22Rv1 (cell line): ENCODE results near the gene MYOC.

Experiments
- H3K27ac ChIP-seq: fragments of 450-650 bp; 2 replicates; pipeline ENCODE4 v1.5.1; 2017
- ZFX ChIP-seq: fragments of 450-650 bp; IDR thresholded peaks from 2 replicates; pipeline ENCODE4 v1.6.1; 2017; ENCODE audit warnings: antibody characterized with exemption, borderline replicate concordance
- TF ChIP-seq, protein P1 (sequence below): fragments of 450-650 bp; IDR thresholded peaks from 2 replicates; pipeline ENCODE4 v1.5.1; 2017; ENCODE audit warnings: mild to moderate bottlenecking

The MYOC gene

DNA sequence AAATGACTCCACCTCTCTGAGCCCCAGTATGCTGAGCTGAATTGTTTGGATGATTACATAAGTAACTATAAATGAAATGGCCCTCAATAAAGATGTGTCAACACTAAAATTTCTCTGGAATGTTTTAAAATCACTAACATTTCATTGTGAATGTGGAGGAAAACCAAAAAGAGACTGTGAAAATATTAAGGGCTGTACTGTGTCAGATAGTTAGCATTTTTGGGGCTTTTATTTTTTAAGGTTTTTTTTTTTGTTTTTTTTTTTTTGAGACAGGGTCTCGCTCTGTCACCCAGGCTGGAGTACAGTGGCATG is 6.3 kb downstream of the MYOC start:
- TF ChIP-seq ZFX, result no peak
- TF ChIP-seq, protein P1, sequence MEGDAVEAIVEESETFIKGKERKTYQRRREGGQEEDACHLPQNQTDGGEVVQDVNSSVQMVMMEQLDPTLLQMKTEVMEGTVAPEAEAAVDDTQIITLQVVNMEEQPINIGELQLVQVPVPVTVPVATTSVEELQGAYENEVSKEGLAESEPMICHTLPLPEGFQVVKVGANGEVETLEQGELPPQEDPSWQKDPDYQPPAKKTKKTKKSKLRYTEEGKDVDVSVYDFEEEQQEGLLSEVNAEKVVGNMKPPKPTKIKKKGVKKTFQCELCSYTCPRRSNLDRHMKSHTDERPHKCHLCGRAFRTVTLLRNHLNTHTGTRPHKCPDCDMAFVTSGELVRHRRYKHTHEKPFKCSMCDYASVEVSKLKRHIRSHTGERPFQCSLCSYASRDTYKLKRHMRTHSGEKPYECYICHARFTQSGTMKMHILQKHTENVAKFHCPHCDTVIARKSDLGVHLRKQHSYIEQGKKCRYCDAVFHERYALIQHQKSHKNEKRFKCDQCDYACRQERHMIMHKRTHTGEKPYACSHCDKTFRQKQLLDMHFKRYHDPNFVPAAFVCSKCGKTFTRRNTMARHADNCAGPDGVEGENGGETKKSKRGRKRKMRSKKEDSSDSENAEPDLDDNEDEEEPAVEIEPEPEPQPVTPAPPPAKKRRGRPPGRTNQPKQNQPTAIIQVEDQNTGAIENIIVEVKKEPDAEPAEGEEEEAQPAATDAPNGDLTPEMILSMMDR, result no peak
- H3K27ac ChIP-seq, result no peak overlapping the region

DNA sequence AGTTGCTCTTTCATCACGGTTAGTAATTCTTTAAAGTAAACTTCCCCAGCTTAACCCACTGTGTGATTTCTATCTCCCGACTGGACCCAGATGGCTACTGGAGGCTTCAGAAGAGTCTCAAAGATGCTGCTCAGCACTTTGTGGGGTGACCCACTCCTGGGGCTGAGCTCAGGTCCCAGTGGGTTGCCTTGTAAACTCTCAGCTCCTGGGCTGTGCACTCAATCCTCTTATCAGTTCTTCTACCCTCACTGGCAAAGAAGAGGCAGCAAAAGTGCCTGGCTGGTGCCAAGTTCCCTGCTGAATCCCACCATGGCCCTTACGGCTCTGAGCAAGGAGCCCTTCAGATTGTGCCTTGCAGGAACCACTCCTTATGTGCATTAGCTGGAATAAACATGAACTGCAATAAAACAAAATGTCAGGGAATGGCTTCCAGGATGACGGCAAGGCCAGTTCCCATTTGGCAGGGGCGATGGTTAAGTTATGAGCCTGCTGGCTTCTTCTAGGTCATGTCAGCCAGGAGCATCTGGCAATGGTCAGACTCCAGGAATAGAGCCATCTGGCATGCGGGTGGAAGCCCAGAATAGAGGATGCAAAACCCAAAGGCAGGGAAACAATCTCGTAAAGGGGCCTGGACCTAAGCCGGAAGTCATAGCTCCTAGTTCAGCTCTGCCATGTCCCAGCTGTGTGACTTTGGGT is 6.8 kb downstream of the MYOC start:
- no peak for TF ChIP-seq ZFX
- TF ChIP-seq, protein P1, result no peak
- H3K27ac ChIP-seq, result no peak overlapping the region

DNA sequence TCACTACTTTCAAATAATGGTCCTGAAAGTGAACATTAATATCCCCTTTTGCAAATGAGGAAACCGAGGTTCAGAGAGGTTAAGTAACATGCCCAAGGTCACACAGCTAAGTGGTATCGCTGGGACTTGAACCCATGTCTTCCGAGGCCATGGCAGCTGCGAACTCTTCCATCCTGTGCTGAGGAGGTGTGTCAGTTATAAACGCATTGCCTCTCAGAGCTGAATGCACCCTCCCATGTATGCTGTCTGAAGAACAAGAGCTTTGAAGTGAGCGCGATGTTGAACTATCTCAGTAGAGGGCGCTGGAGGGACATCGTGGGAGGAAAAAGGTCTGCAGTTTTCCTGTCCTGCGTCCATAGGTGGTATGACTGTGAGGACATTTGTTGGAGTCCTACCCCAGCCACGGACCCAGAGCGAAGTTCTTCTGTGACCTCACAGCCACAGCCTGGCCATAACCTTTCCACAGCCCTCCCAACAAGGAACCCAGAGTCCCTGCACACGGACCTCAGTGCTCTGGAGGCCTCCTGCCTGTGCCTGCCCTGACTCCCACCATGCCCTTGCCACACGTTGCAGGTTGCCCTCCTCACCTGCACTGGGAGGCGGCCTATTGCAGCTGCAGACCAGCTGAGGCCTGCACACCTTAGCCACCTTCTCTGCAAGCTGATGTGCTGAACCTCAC is 7.5 kb downstream of the MYOC start:
- no peak for TF ChIP-seq ZFX
- TF ChIP-seq, protein P1, result peak; percentile 96
- no peak overlapping the region for H3K27ac ChIP-seq

DNA sequence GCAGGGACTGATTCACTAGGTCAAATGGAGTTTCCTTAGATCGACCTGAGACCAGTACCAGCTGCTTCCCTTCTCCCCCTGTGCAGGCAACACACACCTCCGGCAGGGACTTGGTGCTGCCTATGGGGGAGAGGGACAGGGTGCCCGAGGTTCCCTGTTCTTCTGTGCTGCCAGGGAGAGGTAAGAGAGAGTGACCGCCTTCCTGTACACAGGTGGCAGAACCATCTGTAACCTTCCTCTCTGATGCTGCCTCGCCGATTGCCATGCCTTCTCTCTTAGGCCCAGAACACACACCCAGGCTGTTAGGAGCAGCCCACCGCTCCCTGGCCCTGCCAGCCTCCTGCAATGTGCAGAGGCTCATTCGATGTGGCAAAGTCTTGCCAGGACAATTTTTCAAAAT is 9.3 kb downstream of the MYOC start:
- H3K27ac ChIP-seq, result no peak overlapping the region
- no peak for TF ChIP-seq ZFX
- TF ChIP-seq, protein P1, result no peak

DNA sequence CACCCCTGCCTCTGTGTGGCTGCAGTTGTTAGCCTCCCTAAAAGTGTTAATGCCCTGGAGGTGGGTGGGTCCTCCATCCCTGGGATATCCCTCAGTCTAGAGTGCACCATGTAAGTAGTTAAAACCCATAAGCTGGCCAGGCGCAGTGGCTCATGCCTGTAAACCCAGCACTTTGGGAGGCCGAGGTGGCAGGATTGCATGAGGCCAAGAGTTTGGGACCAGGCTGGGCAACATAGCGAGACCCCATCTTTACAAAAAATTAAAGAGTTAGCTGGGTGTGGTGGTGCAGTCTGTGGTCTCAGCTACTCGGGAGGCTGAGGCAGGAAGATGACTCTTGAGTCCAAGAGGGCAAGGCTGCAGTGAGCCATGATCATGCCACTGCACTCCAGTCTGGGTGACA is 10.3 kb downstream of the MYOC start:
- TF ChIP-seq, protein P1, result no peak
- TF ChIP-seq ZFX, result no peak
- no peak overlapping the region for H3K27ac ChIP-seq

DNA sequence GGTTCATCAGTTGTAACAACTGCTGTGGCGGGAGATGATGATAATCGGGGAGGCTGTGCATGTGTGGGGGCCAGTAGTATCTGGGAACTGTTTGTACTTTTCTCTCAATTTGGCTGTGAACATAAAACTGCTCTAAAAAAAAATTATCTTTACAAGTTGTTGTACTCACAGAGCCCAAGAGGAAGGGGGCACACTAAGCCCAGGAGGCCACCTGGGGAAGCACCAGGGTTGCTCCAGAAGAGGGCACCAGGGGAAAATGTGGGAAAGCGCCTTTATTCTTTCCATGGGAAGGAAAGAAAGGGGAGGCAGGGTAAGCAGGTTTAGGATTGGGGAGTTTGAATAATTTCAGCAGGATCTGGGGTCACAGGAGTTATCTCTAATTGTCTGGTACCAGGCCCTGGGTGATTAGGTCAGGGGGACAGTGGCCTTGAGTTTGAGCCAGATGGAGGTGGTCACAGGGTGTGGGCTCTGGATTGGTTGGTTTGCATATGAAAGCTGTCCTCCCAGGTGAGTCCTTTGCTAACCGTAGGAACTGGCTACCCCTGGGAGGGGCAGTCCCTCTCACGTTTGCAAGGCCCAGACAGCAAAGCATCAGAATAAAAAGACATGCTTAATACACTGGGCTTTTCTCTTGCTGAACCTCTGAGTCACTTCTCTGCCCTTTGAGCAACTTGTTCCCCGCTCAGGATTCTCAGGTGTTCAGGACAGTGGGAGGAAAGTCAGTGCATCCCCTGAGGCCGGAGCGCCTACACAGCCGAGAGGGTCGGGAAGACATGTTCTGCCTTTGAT is 11.2 kb downstream of the MYOC start:
- no peak for TF ChIP-seq ZFX
- TF ChIP-seq, protein P1, result no peak
- no peak overlapping the region for H3K27ac ChIP-seq

DNA sequence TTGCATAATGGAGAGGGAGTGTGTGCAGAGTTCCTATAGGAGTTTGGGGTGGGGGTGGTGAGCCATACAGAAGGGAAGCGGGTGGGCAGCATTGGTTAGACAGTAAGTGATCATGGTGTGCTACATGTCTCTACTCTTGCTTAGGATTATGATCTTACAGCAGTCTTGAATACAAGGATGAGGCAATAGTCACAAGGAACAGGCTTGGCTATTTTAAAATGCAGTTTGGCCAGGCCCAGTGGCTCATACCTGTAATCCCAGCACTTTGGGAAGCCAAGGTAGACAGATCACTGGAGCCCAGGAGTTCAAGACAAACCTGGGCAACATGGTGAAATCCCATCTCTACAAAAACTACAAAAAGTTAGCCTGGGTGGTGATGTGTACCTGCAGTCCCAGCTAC is 12.3 kb downstream of the MYOC start:
- H3K27ac ChIP-seq, result no peak overlapping the region
- no peak for TF ChIP-seq ZFX
- TF ChIP-seq, protein P1, result no peak
